ENCODE measurements around the gene C1orf105.

Gene C1orf105

GRCh38 chr1:172452536-172453152 lies 32.2 kb downstream of the C1orf105 start:
- DNase-seq (ENCODE audit: low read depth), result no peak
- no peak for TF ChIP-seq CTCF (IDR thresholded peaks at IDR 0.05; ENCODE audit: low read length, missing control alignments)
- no peak overlapping the region for H3K4me3 ChIP-seq (replicated peaks; ENCODE audit: low read depth, low read length)

DNA sequence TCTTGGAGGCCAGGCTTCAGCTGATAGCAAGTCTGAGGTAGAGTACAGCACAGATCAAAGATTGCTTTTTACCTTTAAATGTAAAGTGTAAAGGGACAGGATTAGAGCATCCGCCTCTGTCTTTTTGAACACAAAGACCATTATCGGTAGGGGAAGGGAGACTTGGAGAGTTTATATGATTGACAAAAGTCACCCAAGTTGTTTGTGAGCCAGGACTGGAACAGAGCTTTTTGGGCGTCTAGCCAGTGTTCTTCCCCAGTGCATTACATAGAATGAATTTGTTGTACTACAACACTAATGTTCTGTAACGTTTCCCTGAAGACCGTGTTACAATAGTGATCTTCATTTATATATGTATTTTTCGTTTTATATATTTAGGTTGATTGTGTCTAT lies 32.7 kb downstream of the C1orf105 start:
- no peak for DNase-seq (ENCODE audit: low read depth)
- no peak for TF ChIP-seq CTCF (IDR thresholded peaks at IDR 0.05; ENCODE audit: low read length, missing control alignments)
- no peak overlapping the region for H3K4me3 ChIP-seq (replicated peaks; ENCODE audit: low read depth, low read length)

- no peak for TF ChIP-seq CTCF (IDR thresholded peaks at IDR 0.05; ENCODE audit: low read length, missing control alignments)
- no peak for DNase-seq (ENCODE audit: low read depth)
- H3K4me3 ChIP-seq (replicated peaks; ENCODE audit: low read depth, low read length), result no peak overlapping the region
Observed at GRCh38 chr1:172453607-172454006, 33.1 kb downstream of the C1orf105 start.

DNA sequence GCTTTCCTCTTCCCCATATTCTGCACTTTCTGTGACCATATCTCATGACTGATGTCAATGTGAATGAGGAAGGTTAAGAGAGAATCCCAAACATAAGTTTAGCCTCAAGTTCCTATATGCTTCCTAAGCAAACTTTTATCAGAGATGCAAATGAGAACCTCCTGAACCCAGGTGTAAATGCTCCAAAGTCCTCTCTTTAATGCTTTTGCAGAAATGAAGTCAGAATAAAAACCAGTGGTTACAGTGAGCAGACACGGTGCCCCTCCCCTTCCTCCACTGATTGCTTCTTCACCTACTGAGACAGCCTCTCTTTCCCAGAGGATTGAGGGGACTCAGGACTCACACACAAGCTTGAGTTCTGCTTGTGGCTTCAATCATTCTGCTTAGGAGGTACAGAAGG lies 35.0 kb downstream of the C1orf105 start:
- TF ChIP-seq CTCF (IDR thresholded peaks at IDR 0.05; ENCODE audit: low read length, missing control alignments), result no peak
- no peak overlapping the region for H3K4me3 ChIP-seq (replicated peaks; ENCODE audit: low read depth, low read length)
- no peak for DNase-seq (ENCODE audit: low read depth)

GRCh38 chr1:172456344-172456769 lies 35.9 kb downstream of the C1orf105 start:
- TF ChIP-seq CTCF (IDR thresholded peaks at IDR 0.05; ENCODE audit: low read length, missing control alignments), result no peak
- no peak overlapping the region for H3K4me3 ChIP-seq (replicated peaks; ENCODE audit: low read depth, low read length)
- DNase-seq (ENCODE audit: low read depth), result no peak

DNA sequence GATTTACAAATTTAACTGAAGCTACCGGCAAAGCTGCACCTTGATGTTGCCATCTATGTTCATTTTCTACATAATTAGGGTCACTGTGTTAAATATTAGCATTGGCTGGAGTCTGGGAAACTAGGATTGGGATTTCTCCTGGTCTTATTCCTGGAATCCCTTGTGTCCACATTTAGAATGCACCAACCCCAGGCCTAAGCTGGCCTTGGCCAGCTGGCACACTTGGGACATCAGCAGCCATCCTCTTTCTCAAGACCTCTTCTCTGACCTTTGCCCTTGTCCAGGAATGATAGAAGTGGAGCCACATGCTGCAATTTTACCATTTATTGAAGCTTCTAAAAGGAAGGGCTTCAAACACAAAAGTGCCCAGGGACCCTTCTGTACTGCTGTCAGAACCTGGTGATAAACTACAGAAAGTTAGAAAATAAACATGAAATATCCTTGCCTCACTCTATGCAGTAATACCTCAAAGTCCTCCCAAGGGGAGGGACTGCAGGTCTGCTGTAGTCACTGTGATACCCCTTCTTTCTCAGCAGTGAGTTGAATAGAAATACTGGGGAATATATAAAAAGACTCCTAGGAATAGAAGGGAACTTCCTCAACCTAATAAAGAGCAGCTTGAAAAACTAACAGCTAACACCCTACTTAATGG lies 37.1 kb downstream of the C1orf105 start:
- no peak overlapping the region for H3K4me3 ChIP-seq (replicated peaks; ENCODE audit: low read depth, low read length)
- no peak for DNase-seq (ENCODE audit: low read depth)
- no peak for TF ChIP-seq CTCF (IDR thresholded peaks at IDR 0.05; ENCODE audit: low read length, missing control alignments)

- H3K4me3 ChIP-seq (replicated peaks; ENCODE audit: low read depth, low read length), result no peak overlapping the region
- no peak for TF ChIP-seq CTCF (IDR thresholded peaks at IDR 0.05; ENCODE audit: low read length, missing control alignments)
- DNase-seq (ENCODE audit: low read depth), result no peak
Observed at GRCh38 chr1:172460177-172460576, 39.7 kb downstream of the C1orf105 start.
